Measurements from ENCODE around the gene TRAK1. TPM values are rescaled to one million over a fixed set of nuclear protein-coding genes. Genes with fewer than 3 reads are reported as not detected.

The TRAK1 gene
- total RNA-seq, 1 donor, result 52.2 TPM

- DNase-seq (ENCODE audit: low read depth), result no peak
- TF ChIP-seq, protein P1, sequence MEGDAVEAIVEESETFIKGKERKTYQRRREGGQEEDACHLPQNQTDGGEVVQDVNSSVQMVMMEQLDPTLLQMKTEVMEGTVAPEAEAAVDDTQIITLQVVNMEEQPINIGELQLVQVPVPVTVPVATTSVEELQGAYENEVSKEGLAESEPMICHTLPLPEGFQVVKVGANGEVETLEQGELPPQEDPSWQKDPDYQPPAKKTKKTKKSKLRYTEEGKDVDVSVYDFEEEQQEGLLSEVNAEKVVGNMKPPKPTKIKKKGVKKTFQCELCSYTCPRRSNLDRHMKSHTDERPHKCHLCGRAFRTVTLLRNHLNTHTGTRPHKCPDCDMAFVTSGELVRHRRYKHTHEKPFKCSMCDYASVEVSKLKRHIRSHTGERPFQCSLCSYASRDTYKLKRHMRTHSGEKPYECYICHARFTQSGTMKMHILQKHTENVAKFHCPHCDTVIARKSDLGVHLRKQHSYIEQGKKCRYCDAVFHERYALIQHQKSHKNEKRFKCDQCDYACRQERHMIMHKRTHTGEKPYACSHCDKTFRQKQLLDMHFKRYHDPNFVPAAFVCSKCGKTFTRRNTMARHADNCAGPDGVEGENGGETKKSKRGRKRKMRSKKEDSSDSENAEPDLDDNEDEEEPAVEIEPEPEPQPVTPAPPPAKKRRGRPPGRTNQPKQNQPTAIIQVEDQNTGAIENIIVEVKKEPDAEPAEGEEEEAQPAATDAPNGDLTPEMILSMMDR (IDR thresholded peaks at IDR 0.05; ENCODE audit: insufficient read depth, low read depth, low read length), result no peak
- no peak overlapping the region for H3K4me3 ChIP-seq (ENCODE audit: low read depth, low read length)
Observed at GRCh38 chr3:42130329-42131070, 39.3 kb downstream of the TRAK1 start.

DNA sequence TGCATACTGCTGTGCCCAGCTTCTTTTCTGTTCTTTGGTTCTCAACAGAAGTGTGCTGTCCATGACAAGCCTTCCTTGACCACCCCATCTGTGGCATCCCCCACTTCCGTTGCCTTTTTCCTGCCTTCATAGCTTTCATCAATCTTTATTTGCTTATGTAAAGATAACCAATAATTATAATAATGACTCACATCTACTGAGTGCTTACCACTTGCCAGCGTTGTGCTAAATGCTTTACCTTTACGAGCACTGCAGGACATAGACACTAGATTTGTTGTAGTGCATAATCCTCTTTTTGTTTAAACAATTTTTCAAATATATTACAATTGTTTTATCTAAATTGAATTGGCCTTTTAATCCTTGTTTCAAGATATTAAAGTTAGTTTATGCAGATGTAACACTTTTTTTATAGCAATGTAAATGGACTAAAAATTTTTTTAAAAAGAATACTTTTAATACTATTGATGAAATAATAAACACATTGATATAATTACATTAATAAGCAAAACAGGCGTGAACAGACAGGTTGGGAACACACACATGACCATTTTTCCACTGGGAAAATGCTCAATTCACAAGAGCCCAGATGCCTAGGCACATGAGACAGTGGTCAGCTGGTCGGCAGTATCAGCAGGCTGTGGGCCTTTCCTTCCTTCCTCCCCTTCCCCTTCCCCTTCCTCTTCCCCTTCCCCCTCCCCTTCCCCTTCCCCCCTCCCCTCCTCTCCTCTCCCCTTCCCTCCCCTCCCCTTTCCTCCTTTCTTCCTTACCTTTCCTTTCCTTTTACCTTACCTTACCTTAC is 42.5 kb downstream of the TRAK1 start:
- no peak overlapping the region for H3K4me3 ChIP-seq (ENCODE audit: low read depth, low read length)
- TF ChIP-seq, protein P1 (IDR thresholded peaks at IDR 0.05; ENCODE audit: insufficient read depth, low read depth, low read length), result no peak
- DNase-seq (ENCODE audit: low read depth), result no peak

- no peak overlapping the region for H3K4me3 ChIP-seq (ENCODE audit: low read depth, low read length)
- TF ChIP-seq, protein P1 (IDR thresholded peaks at IDR 0.05; ENCODE audit: insufficient read depth, low read depth, low read length), result no peak
- DNase-seq (ENCODE audit: low read depth), result no peak
Observed at GRCh38 chr3:42134867-42135464, 43.8 kb downstream of the TRAK1 start.

- TF ChIP-seq, protein P1 (IDR thresholded peaks at IDR 0.05; ENCODE audit: insufficient read depth, low read depth, low read length), result no peak
- H3K4me3 ChIP-seq (ENCODE audit: low read depth, low read length), result no peak overlapping the region
- DNase-seq (ENCODE audit: low read depth), result no peak
Observed at GRCh38 chr3:42139621-42140453, 48.7 kb downstream of the TRAK1 start.

- TF ChIP-seq, protein P1 (IDR thresholded peaks at IDR 0.05; ENCODE audit: insufficient read depth, low read depth, low read length), result no peak
- no peak overlapping the region for H3K4me3 ChIP-seq (ENCODE audit: low read depth, low read length)
- DNase-seq (ENCODE audit: low read depth), result no peak
Observed at GRCh38 chr3:42140665-42141203, 49.6 kb downstream of the TRAK1 start.

- H3K4me3 ChIP-seq (ENCODE audit: low read depth, low read length), result no peak overlapping the region
- TF ChIP-seq, protein P1 (IDR thresholded peaks at IDR 0.05; ENCODE audit: insufficient read depth, low read depth, low read length), result no peak
- DNase-seq (ENCODE audit: low read depth), result no peak
Observed at GRCh38 chr3:42143440-42143839, 52.3 kb downstream of the TRAK1 start.
